IMR-90 (cell line): ENCODE data around the gene CXCR3. TPM values are rescaled to one million over a fixed set of nuclear protein-coding genes. Genes with fewer than 3 reads are reported as not detected.

ENCODE experiments used
- ATAC-seq: fragments of 200-7000 bp; cut with Tn5 transposase; 2 replicates; pipeline ENCODE4 v1.9.1; 2020; ENCODE audit warnings: low read depth, mild to moderate bottlenecking, moderate library complexity
- BruUV-seq: library from RNA; stranded (reverse); fragments of 400-500 nt; replicated peaks from 2 replicates; lab custom pipeline; 2021; lab: Mats Ljungman, UMichigan
- CTCF ChIA-PET: fragments of 300-600 bp; formaldehyde crosslinking; extraction: SDS; loops from one replicate; lab custom pipeline; 2021; ENCODE audit warnings: antibody characterized with exemption; lab: Yijun Ruan, JAX
- POLR2A ChIA-PET: fragments of 300-600 bp; sonication (Branson Sonifier 250); formaldehyde crosslinking; loops from one replicate; lab custom pipeline; 2022; ENCODE audit warnings: antibody characterized with exemption; ENCODE audit not compliant: unreplicated experiment; lab: Charles Lee
- DNase-seq: peaks from one replicate; pipeline ENCODE4 v3.0.0; 2013
- H2AFZ ChIP-seq: replicated peaks from 2 replicates; pipeline ENCODE3; 2013; ENCODE audit warnings: low read length, mild to moderate bottlenecking; ENCODE audit not compliant: poor library complexity
- H2AK5ac ChIP-seq: 2 replicates; pipeline ENCODE4 v1.6.1; 2013; ENCODE audit warnings: low read depth, low read length, inconsistent platforms
- H2AK9ac ChIP-seq: replicated peaks from 2 replicates; pipeline ENCODE3; 2013; ENCODE audit warnings: mild to moderate bottlenecking, low read depth, low read length, moderate library complexity; ENCODE audit not compliant: poor library complexity
- H2BK120ac ChIP-seq: 2 replicates; pipeline ENCODE4 v1.6.1; 2013; ENCODE audit warnings: low read depth, low read length, inconsistent platforms
- H2BK15ac ChIP-seq: 3 replicates; pipeline ENCODE4 v1.6.1; 2013; ENCODE audit warnings: low read depth, low read length, inconsistent platforms
- H2BK20ac ChIP-seq: 2 replicates; pipeline ENCODE4 v1.6.1; 2013; ENCODE audit warnings: low read depth, mild to moderate bottlenecking, inconsistent platforms, low read length, moderate library complexity
- H2BK5ac ChIP-seq: 2 replicates; pipeline ENCODE4 v1.6.1; 2013; ENCODE audit warnings: mild to moderate bottlenecking, low read depth, low read length, inconsistent platforms; ENCODE audit not compliant: poor library complexity, severe bottlenecking
- H3K14ac ChIP-seq: replicated peaks from 2 replicates; pipeline ENCODE4 v1.6.1; 2013; ENCODE audit warnings: low read depth, low read length, inconsistent platforms
- H3K18ac ChIP-seq: 2 replicates; pipeline ENCODE4 v1.6.1; 2013; ENCODE audit warnings: low read depth, low read length, control low read depth
- H3K23ac ChIP-seq: 2 replicates; pipeline ENCODE4 v1.6.1; 2013; ENCODE audit warnings: low read depth, low read length, inconsistent platforms
- H3K27ac ChIP-seq: 2 replicates; pipeline ENCODE4 v1.5.1; 2013; ENCODE audit warnings: mild to moderate bottlenecking, control low read depth, low read length; ENCODE audit not compliant: insufficient read depth
- H3K27me3 ChIP-seq: 2 replicates; pipeline ENCODE4 v1.6.1; 2013; ENCODE audit warnings: low read length; ENCODE audit not compliant: control insufficient read depth, insufficient read depth
- H3K36me3 ChIP-seq: 2 replicates; pipeline ENCODE4 v1.6.1; 2013; ENCODE audit warnings: low read length, mixed read lengths; ENCODE audit not compliant: control insufficient read depth, insufficient read depth
- H3K4ac ChIP-seq: 2 replicates; pipeline ENCODE4 v1.6.1; 2013; ENCODE audit warnings: low read depth, low read length, inconsistent platforms
- H3K4me1 ChIP-seq: 2 replicates; pipeline ENCODE4 v1.6.1; 2013; ENCODE audit warnings: low read length, mixed read lengths; ENCODE audit not compliant: control insufficient read depth, insufficient read depth
- H3K4me2 ChIP-seq: 2 replicates; pipeline ENCODE4 v1.6.1; 2013; ENCODE audit warnings: low read depth, mild to moderate bottlenecking, control low read depth, low read length, moderate library complexity
- H3K4me3 ChIP-seq: 2 replicates; pipeline ENCODE4 v1.5.1; 2013; ENCODE audit warnings: low read depth, mild to moderate bottlenecking, control low read depth, low read length, moderate library complexity; ENCODE audit not compliant: insufficient read depth
- H3K56ac ChIP-seq: 2 replicates; pipeline ENCODE4 v1.6.1; 2013; ENCODE audit warnings: low read length, inconsistent platforms; ENCODE audit not compliant: insufficient read depth; ENCODE audit errors: extremely low read depth
- H3K79me1 ChIP-seq, 2 experiments: 2 replicates each; pipeline ENCODE4 v1.6.1; 2013; ENCODE audit warnings: low read length in 2 of 2, inconsistent platforms in 1 of 2, low read depth in 1 of 2
- H3K9ac ChIP-seq: 2 replicates; pipeline ENCODE4 v1.6.1; 2013; ENCODE audit warnings: low read depth, low read length, control low read depth
- H3K9me1 ChIP-seq: 2 replicates; pipeline ENCODE4 v1.6.1; 2013; ENCODE audit warnings: low read length, inconsistent platforms; ENCODE audit not compliant: insufficient read depth
- H3K9me3 ChIP-seq: 2 replicates; pipeline ENCODE4 v1.6.1; 2013; ENCODE audit warnings: low read length; ENCODE audit not compliant: control insufficient read depth, insufficient read depth
- H4K20me1 ChIP-seq: 2 replicates; pipeline ENCODE4 v1.6.1; 2013; ENCODE audit warnings: low read length, inconsistent platforms; ENCODE audit not compliant: insufficient read depth
- H4K5ac ChIP-seq: 2 replicates; pipeline ENCODE4 v1.6.1; 2013; ENCODE audit warnings: mild to moderate bottlenecking, low read depth, low read length, control low read depth
- H4K8ac ChIP-seq, 2 experiments: 2 replicates each; pipeline ENCODE4 v1.6.1; 2013; ENCODE audit warnings: low read depth in 2 of 2, low read length in 2 of 2, control low read depth in 1 of 2, inconsistent platforms in 1 of 2
- H4K91ac ChIP-seq: 2 replicates; pipeline ENCODE4 v1.6.1; 2013; ENCODE audit warnings: low read depth, low read length, inconsistent platforms; ENCODE audit not compliant: insufficient read depth
- BHLHE40 ChIP-seq: fragments of 150-350 bp; IDR thresholded peaks from 2 replicates; pipeline ENCODE4 v1.6.1; 2016; ENCODE audit warnings: mild to moderate bottlenecking, low read depth, low read length
- CEBPB ChIP-seq: IDR thresholded peaks from 2 replicates; pipeline ENCODE4 v1.6.1; 2012; ENCODE audit warnings: low read depth, low read length, improper control_type of control experiment
- CHD1 ChIP-seq: IDR thresholded peaks from 2 replicates; pipeline ENCODE4 v1.6.1; 2012; ENCODE audit warnings: low read depth, low read length, improper control_type of control experiment
- FOS ChIP-seq: fragments of 150-350 bp; IDR thresholded peaks from 2 replicates; pipeline ENCODE4 v1.6.1; 2016; ENCODE audit warnings: low read depth, low read length
- MAFK ChIP-seq: IDR thresholded peaks from 2 replicates; pipeline ENCODE4 v1.6.1; 2012; ENCODE audit warnings: low read depth, low read length, improper control_type of control experiment
- MAZ ChIP-seq: IDR thresholded peaks from 2 replicates; pipeline ENCODE4 v1.6.1; 2012; ENCODE audit warnings: low read depth, mild to moderate bottlenecking, low read length, improper control_type of control experiment, moderate library complexity, borderline replicate concordance
- MXI1 ChIP-seq: IDR thresholded peaks from 2 replicates; pipeline ENCODE4 v1.6.1; 2012; ENCODE audit warnings: low read depth, mild to moderate bottlenecking, low read length, moderate library complexity, borderline replicate concordance
- NFE2L2 ChIP-seq: fragments of 150-350 bp; IDR thresholded peaks from 2 replicates; pipeline ENCODE4 v1.6.1; 2016; ENCODE audit warnings: low read depth, mild to moderate bottlenecking, low read length
- POLR2A ChIP-seq: IDR thresholded peaks from 2 replicates; pipeline ENCODE4 v1.6.1; 2012; ENCODE audit warnings: mild to moderate bottlenecking, low read depth, low read length
- RCOR1 ChIP-seq: IDR thresholded peaks from 2 replicates; pipeline ENCODE4 v1.6.1; 2012; ENCODE audit warnings: mild to moderate bottlenecking, low read length, improper control_type of control experiment; ENCODE audit not compliant: insufficient replicate concordance
- RFX5 ChIP-seq: IDR thresholded peaks from 2 replicates; pipeline ENCODE4 v1.8.0; 2012; ENCODE audit warnings: low read depth, mild to moderate bottlenecking, low read length, moderate library complexity
- SMC3 ChIP-seq: fragments of 150-350 bp; IDR thresholded peaks from 2 replicates; pipeline ENCODE4 v1.6.1; 2016; ENCODE audit warnings: low read depth, mild to moderate bottlenecking, antibody characterized with exemption, low read length, moderate library complexity
- WGBS, 2 experiments: methylation state at CpG; one replicate each; pipeline versions ENCODE4 v1.1.5 to v1.1.7; 2013; ENCODE audit warnings: missing lambda C conversion rate in 2 of 2; ENCODE audit not compliant: insufficient read length in 1 of 2; ENCODE audit errors: extremely low coverage in 2 of 2; 5-methylcytosine and 5-hydroxymethylcytosine counted together
- dilution Hi-C: fragments of 300-500 bp; cut with HindIII; formaldehyde crosslinking; loops from one replicate; pipeline ENCODE4 v1.14.3; 2018; ENCODE audit warnings: low sequenced_read_pairs; ENCODE audit not compliant: unreplicated experiment
- in situ Hi-C: fragments of 300-500 bp; cut with MboI; formaldehyde crosslinking; loops from 3 replicates; pipeline ENCODE4 v1.14.3; 2019; ENCODE audit warnings: low sequenced_read_pairs, inconsistent platforms, mixed read lengths
- intact Hi-C: fragments of 100-400 bp; cut with micrococcal nuclease; formaldehyde crosslinking; loops from 2 replicates; pipeline ENCODE4 v1.10.0; 2022
- polyA plus RNA-seq, 3 experiments: library from polyadenylated mRNA; depleted of rRNA; stranded (reverse); fragments of >200 nt; gene quantifications; 2 replicates each; pipeline ENCODE4 v1.2.3, GENCODE V29; 2012; ENCODE audit warnings: low replicate concordance in 1 of 3
- total RNA-seq: library from RNA; depleted of rRNA; stranded (reverse); fragments of >200 nt; gene quantifications from 2 replicates; pipeline ENCODE4 v1.2.3, GENCODE V29; 2012
- TF ChIP-seq, protein P1 (sequence below): fragments of 150-350 bp; IDR thresholded peaks from 2 replicates; pipeline ENCODE4 v1.6.1; 2016; ENCODE audit warnings: low read depth, mild to moderate bottlenecking, low read length, moderate library complexity, borderline replicate concordance
- TF ChIP-seq, protein P2 (sequence below): fragments of 150-350 bp; IDR thresholded peaks from 2 replicates; pipeline ENCODE4 v1.6.1; 2017; ENCODE audit warnings: mild to moderate bottlenecking, antibody characterized with exemption, low read length, low read depth
- TF ChIP-seq, protein P3 (sequence below): conservative IDR thresholded peaks from 2 replicates; pipeline ENCODE4 v1.5.1; 2012; ENCODE audit warnings: mild to moderate bottlenecking, low read depth, low read length, improper control_type of control experiment

CXCR3 gene
- total and polyA plus RNA-seq, 2 of the 4 experiments (the other 2 are of a cell fraction), result not detected

- Histone ChIP-seq H3K56ac (no peak overlapping the region), H3K36me3 (peaks cover 5% of the 10 kb centered on the region), H3K4me2 (no peak overlapping the region), H3K4ac (no peak overlapping the region), H2AK5ac (no peak overlapping the region), H2AFZ (no peak overlapping the region), H3K18ac (no peak overlapping the region), H3K9ac (no peak overlapping the region), H3K27ac (no peak overlapping the region), H3K9me1 (no peaks in the 10 kb centered on the region), H3K23ac (no peak overlapping the region), H2BK5ac (no peak overlapping the region), H3K27me3 (peaks cover 3% of the 10 kb centered on the region; the same call in 1 of the 2 replicates), H3K4me3 (no peak overlapping the region), H2BK15ac (no peak overlapping the region), H2BK120ac (no peak overlapping the region), H4K20me1 (no peaks in the 10 kb centered on the region), H4K8ac (no peak overlapping the region), H3K4me1 (no peaks in the 10 kb centered on the region), H3K9me3 (no peaks in the 10 kb centered on the region; the same call in 1 of the 2 replicates), H3K14ac (no peak overlapping the region), H2AK9ac (peak overlapping the region; percentile 28), H4K5ac (no peak overlapping the region), H3K79me1 (no peaks in the 10 kb centered on the region), H4K91ac (no peak overlapping the region), H2BK20ac (no peak overlapping the region)
- DNase-seq, result no peak
- intact Hi-C loops, result no loop called here
- in situ Hi-C loops, result no loop called here
- BruUV-seq, result no TSS peak
- no peak for ATAC-seq
- dilution Hi-C loops, result no loop called here
- CTCF ChIA-PET, result no interaction called here
- WGBS, 2 experiments, result 94% methylated on average over 22 of the region's 43 CpGs; no CpG with 5 or more reads in 1 of the 2 experiments
- POLR2A ChIA-PET, result no interaction called here
- TF ChIP-seq CEBPB (no peak), MXI1 (no peak), MAZ (no peak), MAFK (no peak), BHLHE40 (no peak), POLR2A (no peak), FOS (no peak), NFE2L2 (no peak), CHD1 (no peak), RFX5 (no peak), SMC3 (no peak), RCOR1 (no peak)
- TF ChIP-seq, protein P1, sequence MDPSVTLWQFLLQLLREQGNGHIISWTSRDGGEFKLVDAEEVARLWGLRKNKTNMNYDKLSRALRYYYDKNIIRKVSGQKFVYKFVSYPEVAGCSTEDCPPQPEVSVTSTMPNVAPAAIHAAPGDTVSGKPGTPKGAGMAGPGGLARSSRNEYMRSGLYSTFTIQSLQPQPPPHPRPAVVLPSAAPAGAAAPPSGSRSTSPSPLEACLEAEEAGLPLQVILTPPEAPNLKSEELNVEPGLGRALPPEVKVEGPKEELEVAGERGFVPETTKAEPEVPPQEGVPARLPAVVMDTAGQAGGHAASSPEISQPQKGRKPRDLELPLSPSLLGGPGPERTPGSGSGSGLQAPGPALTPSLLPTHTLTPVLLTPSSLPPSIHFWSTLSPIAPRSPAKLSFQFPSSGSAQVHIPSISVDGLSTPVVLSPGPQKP, result no peak
- TF ChIP-seq, protein P2, sequence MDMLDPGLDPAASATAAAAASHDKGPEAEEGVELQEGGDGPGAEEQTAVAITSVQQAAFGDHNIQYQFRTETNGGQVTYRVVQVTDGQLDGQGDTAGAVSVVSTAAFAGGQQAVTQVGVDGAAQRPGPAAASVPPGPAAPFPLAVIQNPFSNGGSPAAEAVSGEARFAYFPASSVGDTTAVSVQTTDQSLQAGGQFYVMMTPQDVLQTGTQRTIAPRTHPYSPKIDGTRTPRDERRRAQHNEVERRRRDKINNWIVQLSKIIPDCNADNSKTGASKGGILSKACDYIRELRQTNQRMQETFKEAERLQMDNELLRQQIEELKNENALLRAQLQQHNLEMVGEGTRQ, result no peak
- TF ChIP-seq, protein P3, sequence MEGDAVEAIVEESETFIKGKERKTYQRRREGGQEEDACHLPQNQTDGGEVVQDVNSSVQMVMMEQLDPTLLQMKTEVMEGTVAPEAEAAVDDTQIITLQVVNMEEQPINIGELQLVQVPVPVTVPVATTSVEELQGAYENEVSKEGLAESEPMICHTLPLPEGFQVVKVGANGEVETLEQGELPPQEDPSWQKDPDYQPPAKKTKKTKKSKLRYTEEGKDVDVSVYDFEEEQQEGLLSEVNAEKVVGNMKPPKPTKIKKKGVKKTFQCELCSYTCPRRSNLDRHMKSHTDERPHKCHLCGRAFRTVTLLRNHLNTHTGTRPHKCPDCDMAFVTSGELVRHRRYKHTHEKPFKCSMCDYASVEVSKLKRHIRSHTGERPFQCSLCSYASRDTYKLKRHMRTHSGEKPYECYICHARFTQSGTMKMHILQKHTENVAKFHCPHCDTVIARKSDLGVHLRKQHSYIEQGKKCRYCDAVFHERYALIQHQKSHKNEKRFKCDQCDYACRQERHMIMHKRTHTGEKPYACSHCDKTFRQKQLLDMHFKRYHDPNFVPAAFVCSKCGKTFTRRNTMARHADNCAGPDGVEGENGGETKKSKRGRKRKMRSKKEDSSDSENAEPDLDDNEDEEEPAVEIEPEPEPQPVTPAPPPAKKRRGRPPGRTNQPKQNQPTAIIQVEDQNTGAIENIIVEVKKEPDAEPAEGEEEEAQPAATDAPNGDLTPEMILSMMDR, result no peak
Measured at GRCh38 chrX:71616672-71617529, 1.4 kb downstream of the CXCR3 start.
